CD4-positive, alpha-beta T cell treated with Interleukin-6 for 4 hours (primary cell): Measurements from ENCODE around the gene COL4A2.

Experiments
- DNase-seq: peaks from one replicate; pipeline ENCODE4 v3.0.0-alpha.2; 2020; ENCODE audit warnings: mixed read lengths

Gene COL4A2

DNA sequence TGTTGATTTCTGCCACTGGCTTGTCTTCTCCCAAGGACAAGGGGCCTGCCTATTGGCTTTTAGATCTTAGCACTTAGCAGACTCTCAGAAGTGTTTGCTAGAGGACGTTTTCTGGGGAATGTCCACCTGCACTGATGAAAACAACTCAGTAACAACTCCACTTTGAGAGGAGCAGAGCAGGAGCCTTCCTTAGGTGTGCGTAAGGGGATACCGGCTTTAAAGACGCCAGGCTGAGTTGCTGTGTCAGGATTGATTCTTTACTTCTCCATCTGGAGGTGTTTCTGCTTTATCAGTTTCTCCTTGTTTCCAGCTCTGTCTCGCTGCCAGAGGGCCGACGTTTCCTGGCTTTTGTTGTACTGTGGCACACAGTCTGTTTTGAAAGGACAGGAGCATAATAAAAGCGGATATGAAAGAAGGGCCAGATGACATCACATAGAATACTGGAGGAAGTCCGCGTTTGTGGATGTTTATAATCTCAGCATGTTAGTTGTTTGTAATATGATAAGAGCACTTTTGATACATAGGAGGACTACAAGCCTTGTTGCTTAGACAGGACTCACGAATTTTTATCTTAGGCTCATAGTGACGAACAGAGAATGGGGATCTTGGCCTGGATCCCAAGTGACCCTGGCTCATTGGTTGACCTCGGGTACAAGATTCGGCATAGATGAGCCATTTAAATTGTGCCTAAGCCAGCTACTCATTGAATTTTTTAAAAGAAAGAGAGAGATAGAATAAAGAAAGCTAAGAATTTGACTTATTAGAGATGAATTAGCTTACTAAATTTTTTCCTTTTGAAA, 34.6 kb downstream of the COL4A2 start:
- DNase-seq: no peak

- no peak for DNase-seq
These were observed 35.4 kb downstream of the COL4A2 start for GRCh38 chr13:110342474-110342873.

GRCh38 chr13:110343241-110343865, 36.3 kb downstream of the COL4A2 start:
- DNase-seq: no peak

- no peak for DNase-seq
These were observed 37.2 kb downstream of the COL4A2 start for GRCh38 chr13:110344320-110344719.

GRCh38 chr13:110345266-110345665, 38.2 kb downstream of the COL4A2 start:
- DNase-seq: no peak

DNA sequence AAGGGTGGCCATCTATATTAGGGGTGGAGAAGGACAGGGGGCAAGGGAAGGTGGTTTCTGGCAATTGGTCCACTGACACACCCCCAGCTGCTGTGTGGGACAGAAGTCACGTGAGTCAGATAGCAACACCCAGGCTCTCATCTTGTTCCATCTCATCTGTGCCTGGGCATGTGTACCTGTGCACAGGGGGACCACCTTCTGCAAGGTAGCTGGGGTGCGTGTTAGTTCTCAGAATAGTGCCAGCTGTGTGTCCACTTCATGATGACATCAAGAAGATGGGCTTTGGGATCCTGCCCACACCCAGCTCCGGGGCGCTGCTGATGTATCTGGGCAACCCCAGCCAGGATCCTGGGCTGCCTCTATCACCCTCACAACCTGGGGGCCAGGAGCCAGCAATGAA, 38.6 kb downstream of the COL4A2 start:
- no peak for DNase-seq

GRCh38 chr13:110346661-110347067, 39.6 kb downstream of the COL4A2 start:
- DNase-seq: no peak

DNA sequence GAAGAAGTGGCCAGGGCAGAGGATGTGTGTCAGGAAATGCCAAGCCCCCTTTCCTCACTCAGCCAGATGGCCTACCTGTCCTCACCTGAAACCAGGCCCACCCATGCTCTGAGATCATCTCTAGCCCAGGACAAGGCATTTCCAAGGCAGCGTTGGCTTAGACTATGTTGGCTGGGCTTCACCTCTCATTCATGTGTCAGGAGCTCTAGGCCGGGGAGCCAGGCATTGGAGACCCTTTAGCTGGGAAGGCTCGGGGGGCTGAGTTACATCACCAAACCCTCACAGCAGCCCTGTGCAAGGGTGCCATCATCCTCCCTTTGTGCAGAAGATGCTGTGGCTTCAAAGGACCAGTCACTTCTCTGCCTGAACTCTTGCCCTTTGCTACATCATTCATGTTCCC, 40.0 kb downstream of the COL4A2 start:
- no peak for DNase-seq

DNA sequence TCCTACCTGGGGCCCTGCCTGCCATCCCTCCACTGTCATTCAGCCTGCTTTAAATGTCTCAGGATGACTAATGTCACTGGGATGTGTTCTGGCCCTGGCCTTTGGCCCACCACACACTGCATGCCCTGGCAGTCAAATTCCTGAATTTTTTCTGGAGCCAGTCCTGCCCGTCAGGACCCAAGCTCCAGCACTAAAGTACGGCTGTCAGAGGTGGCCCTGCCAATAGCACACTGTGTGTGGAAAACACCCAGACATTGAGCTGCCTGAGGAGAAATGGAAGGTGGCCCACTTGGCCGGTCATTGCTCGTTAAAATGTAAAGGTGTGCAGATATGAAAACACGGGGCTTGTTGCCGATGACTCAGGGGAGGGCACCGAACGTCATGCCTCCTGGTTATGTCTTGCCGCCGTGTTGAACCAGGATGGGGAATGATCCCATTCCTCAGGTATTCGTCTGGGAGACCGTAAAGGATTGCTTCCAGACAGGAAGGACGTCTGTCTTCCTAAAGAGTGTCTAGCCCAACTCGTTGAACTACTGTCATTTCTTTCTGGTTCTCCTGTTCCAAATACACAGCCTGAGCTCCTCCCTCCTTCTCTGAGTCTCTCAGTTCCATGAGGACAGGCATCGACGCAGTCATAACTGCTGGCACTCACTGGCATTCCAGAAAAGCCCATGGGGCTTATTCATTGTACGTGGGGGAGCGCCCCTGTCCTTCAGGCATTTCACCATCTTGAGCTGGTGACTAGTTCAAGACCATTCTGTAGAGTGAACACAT, 40.6 kb downstream of the COL4A2 start:
- no peak for DNase-seq

DNA sequence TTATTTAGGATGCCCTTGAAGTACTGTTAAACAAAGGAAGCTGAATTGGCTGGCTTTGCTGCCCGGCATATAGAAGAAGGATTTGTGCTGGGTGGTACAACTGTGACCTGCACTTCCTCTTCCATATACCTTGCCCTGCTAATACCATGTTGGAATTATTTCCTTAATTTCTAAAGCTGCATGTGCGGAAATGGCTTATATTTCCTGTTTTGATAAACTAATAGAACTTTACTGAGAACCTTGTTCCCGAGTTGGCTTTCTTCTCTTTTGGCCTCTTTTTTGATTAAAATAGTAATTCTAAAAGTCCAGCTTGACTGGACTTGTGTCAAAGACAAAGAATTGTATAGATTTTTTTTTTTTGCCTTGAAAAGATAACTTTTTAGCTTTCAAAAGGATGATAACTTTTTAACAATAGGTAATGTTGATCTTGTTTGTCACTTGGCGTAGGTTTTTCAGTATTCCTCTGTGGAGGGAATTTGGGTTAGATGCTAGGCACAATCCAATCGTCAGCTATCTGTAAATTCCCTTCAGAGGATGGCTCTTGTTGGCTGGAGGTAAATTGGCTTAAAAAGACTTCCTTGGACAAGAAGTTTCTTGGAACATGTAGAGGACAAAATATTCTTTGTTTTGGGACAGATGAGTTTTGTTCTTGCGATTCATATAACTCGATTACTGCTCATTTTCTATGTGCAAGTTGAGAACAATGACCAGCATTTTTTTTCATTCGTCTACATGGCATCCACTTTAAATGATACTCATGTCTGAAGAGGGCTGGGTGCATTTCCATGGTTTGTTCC, 41.4 kb downstream of the COL4A2 start:
- no peak for DNase-seq

DNA sequence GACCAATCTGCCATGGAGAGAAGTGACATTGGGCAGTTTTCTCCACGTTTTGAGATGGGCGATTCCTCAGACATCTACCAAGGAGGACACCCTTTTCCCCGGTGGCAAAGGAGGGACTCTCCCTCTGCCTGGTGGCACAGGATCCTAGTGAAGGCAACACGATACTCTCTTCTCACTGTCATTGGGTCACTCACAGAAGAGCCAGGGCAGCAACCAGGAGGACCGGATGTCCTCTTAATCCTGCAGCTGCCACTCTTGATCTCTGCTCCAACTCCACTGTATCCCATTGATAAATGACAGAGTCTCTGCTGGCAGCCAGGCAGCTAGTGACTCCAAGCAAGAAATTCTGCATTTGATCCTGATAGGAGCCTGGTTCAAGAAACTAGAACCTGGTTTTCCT, 42.2 kb downstream of the COL4A2 start:
- DNase-seq: no peak

DNA sequence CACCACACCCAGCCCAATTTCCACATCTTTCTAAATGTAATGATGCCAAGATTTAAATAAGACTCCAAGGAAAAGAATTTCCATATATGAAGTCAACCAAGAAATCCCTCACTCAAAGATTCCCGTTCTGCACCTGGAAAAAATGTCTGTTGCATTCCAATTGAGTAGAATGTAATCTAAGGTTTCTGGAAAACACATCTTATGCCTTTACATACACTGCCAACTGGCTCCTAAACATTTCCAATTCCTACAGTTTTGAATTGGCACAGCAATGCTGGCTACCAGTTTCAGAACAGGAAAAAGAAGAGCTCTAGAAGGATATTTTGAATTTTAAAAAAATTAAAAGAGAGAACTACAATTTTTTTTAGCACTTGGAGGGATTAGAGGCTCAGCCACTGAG, 43.0 kb downstream of the COL4A2 start:
- no peak for DNase-seq

DNA sequence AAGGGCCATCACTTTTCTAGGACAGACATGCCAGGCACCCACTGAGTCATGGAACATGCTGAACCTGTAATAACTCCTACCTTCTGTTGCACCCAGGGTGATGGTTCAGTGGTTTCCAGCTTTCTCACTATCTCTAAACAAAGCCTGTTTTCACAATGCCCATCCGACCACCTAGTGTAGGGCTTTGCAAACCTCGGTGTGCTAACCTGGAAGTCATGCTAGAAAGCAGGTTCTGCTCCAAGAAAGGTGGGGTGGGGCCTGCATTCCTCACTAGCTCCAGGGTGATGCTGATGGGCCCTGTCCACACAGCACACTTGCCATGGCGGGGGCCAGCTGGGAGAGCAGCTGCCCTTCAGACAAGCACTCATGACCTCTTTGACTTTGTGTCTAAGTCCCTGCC, 43.4 kb downstream of the COL4A2 start:
- DNase-seq: no peak

DNA sequence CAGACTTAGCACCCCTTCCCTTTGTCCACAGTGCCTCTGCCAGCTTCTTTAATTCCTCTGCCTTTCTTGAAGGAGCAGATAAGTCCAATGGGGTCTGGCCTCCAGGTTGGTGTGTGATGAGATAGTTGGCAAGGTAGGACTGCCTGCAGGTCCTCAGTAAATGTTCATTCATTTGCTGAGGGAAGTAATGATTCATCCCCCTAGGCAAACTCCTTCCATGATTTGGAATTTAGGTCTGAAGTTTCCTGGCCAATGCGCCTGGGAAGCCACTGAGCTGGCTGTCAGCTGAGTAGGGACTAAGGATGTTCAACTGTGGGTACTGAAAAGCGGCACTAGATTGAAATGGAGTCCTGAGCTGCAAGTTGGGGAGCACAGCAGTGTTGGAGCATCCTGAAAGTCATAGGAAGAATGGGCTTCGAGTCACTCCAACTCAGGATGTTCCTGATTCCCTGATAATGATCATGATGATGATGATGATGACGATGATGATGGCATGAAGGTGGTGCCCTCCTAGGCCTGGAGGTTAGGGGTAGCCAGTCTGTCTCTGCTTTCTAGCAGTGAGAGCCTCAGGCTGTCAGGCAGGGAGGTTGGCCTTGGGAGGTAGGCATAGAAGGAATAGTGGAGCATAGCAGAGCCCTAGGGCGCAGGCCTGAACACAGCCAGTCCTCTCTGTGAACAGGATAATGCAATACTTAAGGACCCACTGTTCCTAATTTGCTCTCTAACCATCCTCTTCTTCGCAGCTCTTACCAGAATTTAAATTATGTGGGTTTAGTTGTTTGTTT, 44.7 kb downstream of the COL4A2 start:
- no peak for DNase-seq

DNA sequence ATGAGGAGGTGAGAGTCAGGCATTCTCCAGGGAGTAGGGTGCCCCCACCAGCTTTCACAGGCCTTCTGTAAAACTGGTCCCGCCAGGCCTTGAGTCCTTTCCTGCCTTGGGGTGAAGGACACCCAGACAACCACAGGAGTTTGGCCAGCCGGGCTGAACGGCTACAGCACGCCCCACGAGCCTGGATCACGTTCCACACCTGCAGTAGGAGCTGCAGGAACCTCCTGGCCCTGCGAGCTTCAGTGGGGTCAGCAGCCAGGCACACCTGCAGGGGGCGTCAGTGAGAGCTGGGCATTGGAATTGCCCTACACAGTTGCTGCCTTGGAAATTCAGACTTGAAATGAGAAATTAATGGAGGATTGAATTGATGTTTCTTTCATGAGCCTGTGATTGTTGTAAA, 45.7 kb downstream of the COL4A2 start:
- DNase-seq: no peak

- DNase-seq: no peak
These were observed 46.4 kb downstream of the COL4A2 start for GRCh38 chr13:110353339-110353977.

DNA sequence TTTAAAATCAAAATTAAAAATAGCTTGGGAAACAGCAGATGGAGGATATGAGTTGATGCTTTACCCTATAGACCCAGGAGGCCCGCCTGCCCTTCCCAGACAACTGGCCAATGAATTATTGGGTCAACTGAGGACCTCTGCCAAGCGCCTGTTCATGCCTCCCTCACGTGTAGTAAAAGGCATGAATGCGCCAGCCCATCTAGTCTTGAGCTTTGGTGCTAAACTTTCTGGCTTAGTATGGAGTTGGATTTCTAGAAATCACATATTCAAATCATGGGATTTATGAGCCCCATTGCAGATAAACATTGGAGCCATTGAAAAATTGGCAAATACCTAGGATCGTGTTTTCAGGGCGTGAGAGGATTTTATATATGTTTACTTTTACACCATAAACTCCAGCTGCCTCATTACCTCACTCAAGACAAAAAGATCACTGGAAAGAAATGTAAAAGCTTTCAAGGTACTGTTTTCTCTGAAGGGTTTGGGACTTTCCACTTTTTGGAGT, 47.1 kb downstream of the COL4A2 start:
- no peak for DNase-seq

DNA sequence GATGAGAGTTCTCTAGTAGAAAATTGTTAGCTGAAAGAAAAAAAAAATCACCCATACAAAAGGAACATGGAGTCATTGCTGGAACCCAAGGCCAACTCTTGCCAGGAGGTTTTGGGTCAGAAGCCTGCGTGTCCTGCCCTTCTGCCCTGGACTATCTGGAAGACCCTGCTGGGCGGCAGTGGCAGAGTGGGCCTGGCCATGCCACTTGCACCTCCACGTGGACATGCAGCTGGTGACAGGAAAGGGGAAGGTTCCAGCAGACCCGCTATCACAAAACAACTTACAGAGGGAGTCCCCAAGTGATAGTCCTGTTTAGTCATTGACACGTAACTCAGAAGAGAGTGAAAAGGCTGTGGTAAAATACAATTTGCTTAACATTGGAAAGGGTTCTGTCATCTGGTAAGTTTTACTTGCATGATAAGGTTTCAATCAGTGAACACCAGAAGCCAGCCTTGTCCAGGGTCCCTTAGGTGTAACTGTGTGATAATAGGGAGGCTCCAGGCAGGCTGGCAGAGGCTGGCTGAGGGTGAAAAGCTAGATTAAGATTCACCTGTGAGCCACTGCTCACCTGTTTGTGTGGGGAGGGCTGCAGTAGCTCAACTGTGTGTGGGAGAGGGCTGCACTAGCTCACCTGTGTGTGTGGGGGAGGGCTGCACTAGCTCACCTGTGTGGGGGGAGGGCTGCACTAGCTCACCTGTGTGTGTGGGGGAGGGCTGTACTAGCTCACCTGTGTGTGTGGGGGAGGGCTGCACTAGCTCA, 47.8 kb downstream of the COL4A2 start:
- no peak for DNase-seq

GRCh38 chr13:110356362-110356761, 49.3 kb downstream of the COL4A2 start:
- no peak for DNase-seq

GRCh38 chr13:110358381-110358780, 51.3 kb downstream of the COL4A2 start:
- DNase-seq: no peak

GRCh38 chr13:110359840-110360301, 52.8 kb downstream of the COL4A2 start:
- no peak for DNase-seq
